ENCODE results near the gene KIF20B.
A peak's percentile ranks its signal among the peaks of the same experiment; 100 is the strongest.
"Not testable (repeated sequence)": the region's sequence is repeated elsewhere in the genome, so short reads cannot be mapped to it uniquely, and the experiment has no call there.

The KIF20B gene

GRCh38 chr10:89783406-89783805 lies 82.0 kb downstream of the KIF20B start:
- DNase-seq (ENCODE audit: low spot score), result no peak

- DNase-seq (ENCODE audit: low spot score), result no peak
Measured at GRCh38 chr10:89785095-89785494, 83.7 kb downstream of the KIF20B start.

- no peak for DNase-seq (ENCODE audit: low spot score)
Measured at GRCh38 chr10:89789188-89789877, 87.9 kb downstream of the KIF20B start.

GRCh38 chr10:89792187-89792586 lies 90.8 kb downstream of the KIF20B start:
- DNase-seq (ENCODE audit: low spot score), result no peak

GRCh38 chr10:89793649-89794254 lies 92.4 kb downstream of the KIF20B start:
- peak; percentile 55 for DNase-seq (ENCODE audit: low spot score)

GRCh38 chr10:89795840-89796239 lies 94.5 kb downstream of the KIF20B start:
- DNase-seq (ENCODE audit: low spot score), result no peak

GRCh38 chr10:89798092-89798491 lies 96.7 kb downstream of the KIF20B start:
- DNase-seq (ENCODE audit: low spot score), result no peak

- no peak for DNase-seq (ENCODE audit: low spot score)
Measured at GRCh38 chr10:89799573-89799972, 98.2 kb downstream of the KIF20B start.

- DNase-seq (ENCODE audit: low spot score), result no peak
Measured at GRCh38 chr10:89805599-89806013, 104.2 kb downstream of the KIF20B start.

- no peak for DNase-seq (ENCODE audit: low spot score)
Measured at GRCh38 chr10:89808842-89809241, 107.5 kb downstream of the KIF20B start.

GRCh38 chr10:89809766-89810165 lies 108.4 kb downstream of the KIF20B start:
- DNase-seq (ENCODE audit: low spot score), result no peak

- no peak for DNase-seq (ENCODE audit: low spot score)
Measured at GRCh38 chr10:89810908-89811525, 109.6 kb downstream of the KIF20B start.

- no peak for DNase-seq (ENCODE audit: low spot score)
Measured at GRCh38 chr10:89813546-89813945, 112.2 kb downstream of the KIF20B start.

- no peak for DNase-seq (ENCODE audit: low spot score)
Measured at GRCh38 chr10:89814278-89814677, 112.9 kb downstream of the KIF20B start.

GRCh38 chr10:89815049-89815853 lies 113.9 kb downstream of the KIF20B start:
- DNase-seq (ENCODE audit: low spot score), result no peak

GRCh38 chr10:89819008-89819407 lies 117.6 kb downstream of the KIF20B start:
- not testable (repeated sequence) for DNase-seq (ENCODE audit: low spot score)
